ENCODE measurements around the gene HPSE2.

- TF ChIP-seq CTCF (IDR thresholded peaks at IDR 0.05; ENCODE audit: insufficient read depth, low read length, poor library complexity, severe bottlenecking) (no peak), EZH2phosphoT487 (conservative IDR thresholded peaks at IDR 0.05; ENCODE audit: low read length) (no peak)
These were observed 418.3 kb downstream of the HPSE2 start for GRCh38 chr10:98817396-98817795.
